HPDE6-E6E7 (cell line): ENCODE results near the gene CFAP298.
"Not testable (repeated sequence)": the region's sequence is repeated elsewhere in the genome, so short reads cannot be mapped to it uniquely, and the experiment has no call there.

Experiments
- DNase-seq: peaks from one replicate; pipeline ENCODE4 v3.0.0; 2011; ENCODE audit warnings: missing footprints; ENCODE audit errors: extremely low spot score

Gene CFAP298

DNA sequence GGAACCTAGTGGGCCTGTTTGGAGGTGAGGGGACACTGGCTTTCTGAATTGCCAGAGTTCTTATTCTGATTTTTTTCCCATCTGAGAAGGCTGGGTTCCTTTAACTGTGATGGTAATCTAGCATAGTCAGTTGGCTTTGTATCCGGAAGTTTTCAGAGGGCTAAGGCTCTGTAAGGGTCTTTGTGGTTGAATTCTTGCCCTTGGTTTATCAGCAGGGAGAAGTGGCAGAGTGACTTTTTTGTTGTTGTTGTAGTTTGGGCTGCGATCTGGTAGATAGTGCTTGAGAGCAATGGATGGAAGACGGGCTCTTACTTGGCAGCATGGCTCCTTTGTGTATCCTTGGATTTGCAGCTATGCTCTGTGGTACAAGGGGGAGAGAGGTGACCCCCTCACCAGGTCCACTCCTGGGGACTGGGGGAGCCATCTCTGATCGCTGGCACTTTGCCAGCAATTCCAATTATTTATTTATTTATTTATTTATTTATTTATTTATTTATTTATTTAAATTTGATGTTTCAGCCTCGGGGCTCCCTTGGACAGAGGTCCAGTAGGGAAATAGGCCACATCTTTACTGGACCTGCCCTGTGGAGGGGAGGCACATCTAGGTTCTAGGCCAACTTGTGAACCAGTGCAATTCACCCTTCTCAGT lies 45.3 kb downstream of the CFAP298 start:
- DNase-seq: no peak

DNA sequence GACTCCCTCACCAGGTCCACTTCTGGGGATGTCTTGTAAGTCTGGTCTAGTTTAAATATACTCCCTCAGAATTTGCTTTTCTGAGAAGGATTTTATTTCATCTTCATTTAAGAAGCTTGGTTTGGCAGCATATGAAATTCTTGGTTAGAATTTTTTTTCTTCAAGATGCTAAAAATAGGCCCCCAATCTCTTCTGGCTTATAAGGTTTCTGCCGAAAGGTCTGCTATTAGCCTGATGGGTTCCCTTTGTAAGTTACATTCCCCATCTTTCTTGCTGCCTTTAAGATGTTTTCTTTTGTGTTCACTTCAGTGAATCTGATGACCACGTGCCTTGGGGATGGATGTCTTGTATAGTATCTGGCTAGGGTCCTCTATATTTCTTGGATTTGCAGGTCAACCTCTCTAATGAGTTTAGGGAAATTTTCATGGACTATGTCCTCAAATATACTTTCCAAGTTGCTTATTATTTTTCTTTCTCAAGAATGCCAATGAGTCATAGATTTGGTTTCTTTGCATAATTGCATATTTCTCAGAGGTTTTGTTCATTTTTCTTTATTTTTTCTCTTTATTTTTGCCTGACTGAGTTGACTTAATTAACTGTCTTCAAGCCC lies 46.2 kb downstream of the CFAP298 start:
- DNase-seq: no peak

DNA sequence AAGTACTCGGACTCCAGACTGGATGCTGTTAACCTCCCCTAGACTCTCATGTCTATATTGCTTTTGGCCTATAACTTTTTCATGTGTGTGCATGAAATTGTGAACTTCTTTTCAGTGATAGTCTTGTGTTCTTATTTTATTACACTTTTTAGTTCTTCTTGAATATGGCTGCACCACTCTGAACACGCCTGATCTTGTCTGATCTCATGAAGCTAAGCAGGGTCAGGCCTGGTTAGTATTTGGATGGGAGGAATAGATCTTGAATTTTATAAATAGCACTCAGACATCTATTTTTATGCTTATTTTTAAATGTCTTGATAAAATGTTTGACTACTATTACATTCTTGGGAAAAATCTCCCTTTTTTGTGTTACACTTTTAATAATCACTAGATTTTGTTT lies 49.3 kb downstream of the CFAP298 start:
- no peak for DNase-seq

DNA sequence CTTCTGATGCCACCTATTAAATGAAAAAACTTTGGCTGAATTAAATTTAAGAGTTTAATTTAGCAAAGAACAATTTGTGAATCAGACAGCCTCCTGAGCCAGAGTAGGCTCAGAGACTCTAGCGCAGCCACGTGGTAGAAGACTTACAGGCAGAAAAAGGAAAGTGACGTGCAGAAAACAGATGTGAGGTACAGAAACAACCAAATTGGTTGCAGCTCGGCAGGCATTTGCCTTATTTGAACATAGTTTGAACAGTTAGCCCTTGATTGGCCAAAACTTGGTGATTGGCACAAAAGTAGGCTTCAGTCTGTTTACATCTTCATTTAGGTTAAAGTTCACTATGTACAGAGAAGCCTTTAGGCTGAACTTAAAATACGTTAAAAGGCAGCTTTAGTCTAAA lies 49.8 kb downstream of the CFAP298 start:
- DNase-seq: no peak

DNA sequence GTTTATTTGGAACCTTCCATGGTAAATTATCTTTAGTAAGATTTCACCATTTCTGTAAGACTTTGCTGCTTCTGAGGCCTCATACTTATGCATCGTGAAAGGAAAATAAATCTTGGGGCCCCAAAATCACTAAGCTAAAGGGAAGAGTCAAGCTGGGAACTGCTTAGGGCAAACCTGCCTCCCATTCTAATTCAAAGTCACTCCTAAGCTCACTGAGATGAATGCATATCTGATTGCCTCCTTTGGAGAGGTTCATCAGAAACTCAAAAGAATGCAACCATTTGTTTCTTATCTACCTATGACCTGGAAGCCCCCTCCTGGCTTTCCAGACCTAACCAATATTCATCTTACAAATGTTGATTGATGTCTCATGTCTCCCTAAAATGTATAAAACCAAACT lies 50.7 kb downstream of the CFAP298 start:
- not testable (repeated sequence) for DNase-seq

DNA sequence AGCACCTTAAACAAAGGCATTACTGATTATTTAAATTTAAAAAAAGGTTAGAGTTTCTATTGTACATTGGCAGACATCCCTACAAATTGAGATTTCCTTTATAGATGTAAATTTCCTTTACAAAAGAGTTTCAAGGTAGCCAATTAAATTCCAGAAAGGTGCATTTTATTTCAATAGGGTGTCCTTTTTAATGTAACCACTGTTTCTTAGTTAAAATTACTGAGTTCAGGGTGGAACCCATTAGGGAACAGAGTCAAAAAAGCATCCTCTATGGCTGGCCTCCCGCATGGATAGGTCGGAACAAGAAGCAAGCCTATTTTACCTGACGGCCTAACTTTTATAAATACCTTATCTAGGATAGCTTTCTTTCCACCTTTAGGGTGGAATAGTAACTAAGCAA lies 51.3 kb downstream of the CFAP298 start:
- DNase-seq: no peak

DNA sequence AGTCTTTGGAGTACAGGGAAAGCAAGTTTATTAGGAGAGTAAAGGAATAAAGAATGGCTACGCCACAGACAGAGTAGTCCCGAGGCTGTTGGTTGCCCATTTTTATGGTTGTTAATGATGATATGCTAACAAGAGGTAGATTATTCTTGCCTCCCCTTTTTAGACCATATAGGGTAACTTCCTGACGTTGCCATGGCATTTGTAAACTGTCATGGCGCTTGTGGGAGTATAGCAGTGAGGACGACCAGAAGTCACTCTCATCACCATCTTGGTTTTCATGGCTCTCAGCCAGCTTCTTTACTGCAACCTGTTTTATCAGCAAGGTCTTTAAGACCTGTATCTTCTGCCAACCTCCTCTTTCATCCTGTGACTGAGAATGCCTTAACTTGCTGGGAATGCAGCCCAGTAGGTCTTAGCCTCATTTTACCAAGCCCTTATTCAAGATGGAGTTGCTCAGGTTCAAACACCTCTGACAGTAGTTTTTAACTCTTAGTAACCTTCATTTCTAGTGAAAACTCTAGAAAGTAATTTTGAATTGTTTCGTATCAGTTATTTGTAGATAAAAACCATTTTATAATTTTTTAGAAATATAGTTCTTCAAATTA lies 53.1 kb downstream of the CFAP298 start:
- no peak for DNase-seq

DNA sequence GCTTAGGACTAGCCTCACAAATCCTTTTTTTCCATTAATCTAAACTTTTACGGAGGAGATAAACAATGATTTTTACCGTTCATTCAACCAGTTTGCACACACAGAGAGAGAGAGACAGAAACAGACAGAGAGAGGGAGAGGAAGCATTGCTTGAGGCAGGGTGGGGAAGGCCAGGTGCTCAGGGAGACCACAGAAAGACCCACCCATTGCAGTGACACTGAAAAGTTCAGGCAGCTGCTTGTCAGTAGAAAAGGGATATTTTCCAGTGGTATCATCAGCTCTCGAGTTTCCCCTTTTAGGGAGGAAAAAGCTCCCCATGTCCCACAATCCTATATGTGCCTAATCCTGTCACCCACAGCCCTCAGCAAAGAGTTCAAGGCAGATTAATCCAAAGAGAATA lies 54.1 kb downstream of the CFAP298 start:
- no peak for DNase-seq

DNA sequence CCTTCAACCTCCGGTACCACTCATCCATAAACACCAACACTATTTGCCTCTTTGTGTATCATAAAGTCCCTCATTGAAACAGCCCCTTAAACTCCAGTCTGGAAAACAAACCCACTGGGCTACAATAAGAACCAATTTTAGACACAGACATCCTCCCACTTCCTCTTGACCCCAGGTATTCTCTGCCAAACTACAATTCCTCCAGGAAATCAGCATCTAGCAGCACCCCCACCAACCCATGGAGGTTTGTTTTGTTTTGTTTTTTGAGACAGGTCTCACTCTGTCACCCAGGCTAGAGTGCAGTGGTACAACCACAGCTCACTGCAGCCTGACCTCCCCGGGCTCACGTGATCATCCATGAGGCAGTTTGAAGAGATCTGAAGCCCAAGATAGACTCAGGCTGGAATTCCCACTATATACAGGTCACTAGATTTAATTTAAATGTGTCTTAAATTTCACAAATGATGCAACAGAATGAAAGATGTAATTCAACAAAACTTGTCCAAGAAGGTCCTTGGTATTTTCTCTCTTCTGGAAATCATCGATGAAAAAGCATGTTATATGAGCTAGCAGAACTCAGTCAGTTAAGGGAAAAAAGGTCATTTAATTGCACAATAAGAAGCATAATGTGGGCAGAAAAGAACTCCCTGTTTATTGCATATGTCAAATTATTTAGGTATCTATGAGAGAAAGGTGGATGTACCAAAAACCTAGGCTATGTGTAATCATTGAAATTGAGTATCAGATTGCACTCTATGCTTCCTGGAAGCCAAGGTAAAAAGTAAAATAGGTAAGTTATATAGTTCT lies 57.1 kb downstream of the CFAP298 start:
- DNase-seq: no peak

DNA sequence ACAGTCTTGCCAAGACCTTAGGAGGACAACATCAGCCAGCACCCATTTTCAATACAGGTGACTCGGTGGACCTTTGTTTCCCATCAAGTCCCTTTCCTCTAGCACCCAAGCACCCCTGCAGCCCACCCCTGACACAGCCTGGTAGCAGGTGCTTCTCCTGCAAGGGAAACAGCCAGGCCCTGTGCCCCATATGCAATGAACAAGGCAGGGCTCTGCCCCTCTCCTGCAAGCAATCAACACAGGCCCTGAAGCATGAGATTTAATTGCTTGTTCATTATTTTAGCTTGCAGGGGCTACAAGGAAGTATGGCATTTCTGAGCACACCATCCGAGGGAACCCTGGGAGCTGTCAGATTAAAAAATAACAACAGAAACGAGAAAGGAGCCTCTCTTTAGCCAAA lies 62.3 kb downstream of the CFAP298 start:
- DNase-seq: no peak

DNA sequence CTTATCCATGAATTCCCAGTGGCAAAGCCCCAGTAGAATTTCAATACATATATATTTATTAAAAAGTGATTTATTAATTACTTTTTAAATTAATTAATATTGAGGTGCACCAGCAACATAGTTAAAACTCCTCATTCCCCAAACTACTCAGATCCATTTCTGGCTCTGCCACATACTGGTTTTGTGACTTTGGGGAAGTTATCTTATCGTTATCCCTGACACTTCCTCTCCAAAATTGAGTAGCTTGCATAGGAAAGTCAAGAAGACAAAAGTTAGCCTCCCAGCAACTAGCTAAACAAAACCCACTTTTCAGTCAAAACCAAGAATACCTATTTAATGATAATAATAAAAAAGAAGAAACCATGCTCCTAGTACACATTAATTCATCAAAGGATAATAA lies 62.7 kb downstream of the CFAP298 start:
- DNase-seq: no peak
